ENCODE results near the gene CSPG4.

CSPG4 gene

DNA sequence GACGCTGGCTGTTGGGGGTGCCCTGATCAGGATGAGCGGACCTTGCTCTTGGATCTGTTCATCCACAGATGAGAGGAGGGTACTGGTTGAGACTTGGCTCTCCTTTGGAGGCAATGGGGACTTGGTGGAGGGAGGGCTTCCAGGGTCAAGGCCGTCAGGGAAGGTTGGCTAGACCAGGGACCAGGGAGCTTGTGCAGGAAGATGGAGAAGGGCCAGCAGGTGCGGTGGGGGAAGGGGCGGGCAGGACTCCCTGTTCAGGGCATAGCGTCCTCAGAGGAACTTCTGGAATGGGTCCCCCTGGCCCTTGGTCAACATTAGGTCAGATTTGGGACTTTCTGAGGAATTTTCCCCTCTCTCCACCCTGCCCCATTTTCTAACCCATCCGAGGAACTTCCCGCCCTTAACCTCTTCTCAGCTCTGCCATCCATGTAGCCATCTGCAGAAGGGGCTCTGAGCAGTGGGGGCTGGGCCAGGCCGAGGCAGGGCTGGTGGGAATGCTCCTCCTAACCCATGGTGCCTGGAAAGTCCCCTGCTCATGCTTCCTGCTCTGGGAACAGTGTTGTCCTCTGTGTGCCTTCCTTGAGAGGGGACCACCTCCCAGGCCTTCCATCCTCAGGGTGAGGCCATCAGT is 53.4 kb downstream of the CSPG4 start:
- no peak for DNase-seq (ENCODE audit: low read depth)
- TF ChIP-seq CTCF (IDR thresholded peaks at IDR 0.05; ENCODE audit: low read depth, low read length, missing control alignments) = no peak
- in situ Hi-C loops (cut with HindIII; ENCODE audit: low sequenced_read_pairs) = no loop called here
- no peak overlapping the region for H3K4me3 ChIP-seq (ENCODE audit: low read depth, low read length)

- H3K4me3 ChIP-seq (ENCODE audit: low read depth, low read length) = no peak overlapping the region
- no peak for DNase-seq (ENCODE audit: low read depth)
- TF ChIP-seq CTCF (IDR thresholded peaks at IDR 0.05; ENCODE audit: low read depth, low read length, missing control alignments) = no peak
- in situ Hi-C loops (cut with HindIII; ENCODE audit: low sequenced_read_pairs) = no loop called here
Observed at GRCh38 chr15:75656813-75657212, 55.8 kb downstream of the CSPG4 start.

- DNase-seq (ENCODE audit: low read depth) = no peak
- no peak for TF ChIP-seq CTCF (IDR thresholded peaks at IDR 0.05; ENCODE audit: low read depth, low read length, missing control alignments)
- in situ Hi-C loops (cut with HindIII; ENCODE audit: low sequenced_read_pairs) = no loop called here
- H3K4me3 ChIP-seq (ENCODE audit: low read depth, low read length) = no peak overlapping the region
Observed at GRCh38 chr15:75656331-75656730, 56.3 kb downstream of the CSPG4 start.

- in situ Hi-C loops (cut with HindIII; ENCODE audit: low sequenced_read_pairs) = no loop called here
- no peak overlapping the region for H3K4me3 ChIP-seq (ENCODE audit: low read depth, low read length)
- no peak for DNase-seq (ENCODE audit: low read depth)
- no peak for TF ChIP-seq CTCF (IDR thresholded peaks at IDR 0.05; ENCODE audit: low read depth, low read length, missing control alignments)
Observed at GRCh38 chr15:75655931-75656330, 56.7 kb downstream of the CSPG4 start.

DNA sequence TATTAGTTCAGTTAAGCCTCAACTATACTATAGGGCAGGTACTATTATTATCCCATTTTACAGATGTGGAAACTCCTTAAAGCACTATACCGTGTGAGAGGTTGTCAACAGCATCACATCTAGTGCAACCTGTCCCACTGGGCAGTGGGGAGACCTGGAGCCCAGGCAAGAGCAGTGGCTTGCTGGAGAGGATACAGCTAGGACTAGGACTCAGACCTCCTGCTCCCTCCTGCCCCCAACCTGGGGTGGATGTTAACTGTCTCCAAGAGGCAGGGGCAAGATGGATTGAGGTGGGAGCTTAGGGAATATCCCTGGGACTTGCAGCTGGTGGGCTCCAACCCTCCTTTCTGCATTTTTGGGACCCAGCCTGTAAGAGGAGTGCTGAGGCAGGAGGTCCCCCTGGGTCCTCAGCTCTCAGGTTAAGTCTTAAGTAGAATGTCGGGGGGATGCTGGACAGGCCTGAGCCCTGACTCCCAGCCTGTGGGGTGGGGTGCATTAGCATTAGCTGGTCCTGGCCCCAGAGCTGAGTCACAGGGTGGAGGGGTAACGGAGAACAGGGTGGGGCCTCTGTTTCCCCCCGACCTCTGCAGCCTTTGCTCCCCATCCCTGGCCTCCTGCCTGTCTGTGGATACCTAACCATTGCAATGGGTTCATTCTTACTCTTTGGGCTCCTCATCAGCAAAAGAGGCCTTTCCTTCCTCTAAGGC is 58.3 kb downstream of the CSPG4 start:
- no peak for DNase-seq (ENCODE audit: low read depth)
- no peak overlapping the region for H3K4me3 ChIP-seq (ENCODE audit: low read depth, low read length)
- in situ Hi-C loops (cut with HindIII; ENCODE audit: low sequenced_read_pairs) = no loop called here
- TF ChIP-seq CTCF (IDR thresholded peaks at IDR 0.05; ENCODE audit: low read depth, low read length, missing control alignments) = no peak

GRCh38 chr15:75653347-75653913 is 59.2 kb downstream of the CSPG4 start:
- H3K4me3 ChIP-seq (ENCODE audit: low read depth, low read length) = no peak overlapping the region
- in situ Hi-C loops (cut with HindIII; ENCODE audit: low sequenced_read_pairs) = no loop called here
- no peak for DNase-seq (ENCODE audit: low read depth)
- TF ChIP-seq CTCF (IDR thresholded peaks at IDR 0.05; ENCODE audit: low read depth, low read length, missing control alignments) = no peak
